ENCODE results near the gene BCL11B.

- TF ChIP-seq CTCF (IDR thresholded peaks at IDR 0.05) (no peak), POLR2A (IDR thresholded peaks at IDR 0.05) (no peak)
Observed at GRCh38 chr14:99203080-99203479, 68.9 kb downstream of the BCL11B start.

Data from Peyer's patch (tissue), 4 donors.